H9 (cell line): ENCODE data around the gene PRSS16. TPM values are rescaled to one million over a fixed set of nuclear protein-coding genes. Genes with fewer than 3 reads are reported as not detected.
A peak's percentile ranks its signal among the peaks of the same experiment; 100 is the strongest.

Source experiments
- DNase-seq: peaks from one replicate; pipeline ENCODE4 v3.0.0-alpha.2; 2017
- H2AFZ ChIP-seq: one replicate; pipeline ENCODE4 v1.6.1; 2013; ENCODE audit warnings: mild to moderate bottlenecking, low read length, control low read depth, moderate library complexity
- H2AK5ac ChIP-seq: 2 replicates; pipeline ENCODE4 v1.6.1; 2013; ENCODE audit warnings: low read length, control low read depth, mixed read lengths; ENCODE audit not compliant: insufficient read length
- H2BK120ac ChIP-seq: one replicate; pipeline ENCODE4 v1.6.1; 2013; ENCODE audit warnings: low read depth, mild to moderate bottlenecking, low read length, control low read depth, inconsistent platforms; ENCODE audit not compliant: poor library complexity, severe bottlenecking
- H2BK12ac ChIP-seq: 2 replicates; pipeline ENCODE4 v1.6.1; 2013; ENCODE audit warnings: low read length, control low read depth, mixed read lengths, low read depth; ENCODE audit not compliant: insufficient read length
- H2BK15ac ChIP-seq: 2 replicates; pipeline ENCODE4 v1.6.1; 2013; ENCODE audit warnings: low read depth, low read length, control low read depth
- H2BK20ac ChIP-seq: one replicate; pipeline ENCODE4 v1.6.1; 2013; ENCODE audit warnings: low read depth, mild to moderate bottlenecking, low read length, control low read depth, inconsistent platforms; ENCODE audit not compliant: poor library complexity, severe bottlenecking
- H2BK5ac ChIP-seq: 2 replicates; pipeline ENCODE4 v1.6.1; 2013; ENCODE audit warnings: low read length, control low read depth, mixed read lengths; ENCODE audit not compliant: insufficient read length
- H3K14ac ChIP-seq: 2 replicates; pipeline ENCODE4 v1.6.1; 2013; ENCODE audit warnings: low read length, control low read depth; ENCODE audit not compliant: insufficient read depth
- H3K18ac ChIP-seq: 2 replicates; pipeline ENCODE4 v1.6.1; 2013; ENCODE audit warnings: low read depth, mild to moderate bottlenecking, mixed read lengths, low read length, control low read depth; ENCODE audit not compliant: insufficient read length
- H3K23ac ChIP-seq: 2 replicates; pipeline ENCODE4 v1.6.1; 2013; ENCODE audit warnings: low read length, control low read depth, mixed read lengths, low read depth; ENCODE audit not compliant: insufficient read length
- H3K23me2 ChIP-seq: 2 replicates; pipeline ENCODE4 v1.6.1; 2013; ENCODE audit warnings: low read depth, mild to moderate bottlenecking, mixed read lengths, low read length, control low read depth; ENCODE audit not compliant: insufficient read length, poor library complexity, severe bottlenecking
- H3K27ac ChIP-seq: 2 replicates; pipeline ENCODE4 v1.5.1; 2013; ENCODE audit warnings: low read length, control low read depth, mixed read lengths, low read depth; ENCODE audit not compliant: insufficient read length
- H3K27me3 ChIP-seq: 2 replicates; pipeline ENCODE4 v1.6.1; 2013; ENCODE audit warnings: low read length, control low read depth, inconsistent platforms; ENCODE audit not compliant: insufficient read depth
- H3K4ac ChIP-seq: 2 replicates; pipeline ENCODE4 v1.6.1; 2013; ENCODE audit warnings: low read depth, mild to moderate bottlenecking, control low read depth, inconsistent platforms, low read length, moderate library complexity
- H3K4me1 ChIP-seq: 2 replicates; pipeline ENCODE4 v1.6.1; 2013; ENCODE audit warnings: low read length, control low read depth, inconsistent platforms; ENCODE audit not compliant: insufficient read depth
- H3K4me2 ChIP-seq: 2 replicates; pipeline ENCODE4 v1.6.1; 2013; ENCODE audit warnings: low read length, control low read depth, mixed read lengths; ENCODE audit not compliant: insufficient read length, insufficient read depth
- H3K56ac ChIP-seq: 2 replicates; pipeline ENCODE4 v1.6.1; 2013; ENCODE audit warnings: low read depth, mild to moderate bottlenecking, mixed read lengths, low read length, control low read depth; ENCODE audit not compliant: insufficient read length
- H3K79me1 ChIP-seq: 2 replicates; pipeline ENCODE4 v1.6.1; 2013; ENCODE audit warnings: low read depth, mild to moderate bottlenecking, moderate library complexity, low read length, control low read depth, inconsistent platforms; ENCODE audit not compliant: insufficient read depth, poor library complexity, severe bottlenecking
- H3K79me2 ChIP-seq: 2 replicates; pipeline ENCODE4 v1.6.1; 2013; ENCODE audit warnings: low read length, control low read depth, inconsistent platforms; ENCODE audit not compliant: insufficient read depth
- H3K9ac ChIP-seq: 2 replicates; pipeline ENCODE4 v1.6.1; 2013; ENCODE audit warnings: low read length, control low read depth, mixed read lengths; ENCODE audit not compliant: insufficient read length; ENCODE audit errors: extremely low read depth
- H3K9me3 ChIP-seq: one replicate; pipeline ENCODE4 v1.6.1; 2013; ENCODE audit warnings: low read depth, low read length, inconsistent platforms; ENCODE audit not compliant: control insufficient read depth
- H3T11ph ChIP-seq: one replicate; pipeline ENCODE4 v1.6.1; 2013; ENCODE audit warnings: mild to moderate bottlenecking, low read length, control low read depth, inconsistent platforms
- H4K20me1 ChIP-seq: one replicate; pipeline ENCODE4 v1.6.1; 2013; ENCODE audit not compliant: control insufficient read depth, insufficient read length, insufficient read depth
- H4K5ac ChIP-seq: 2 replicates; pipeline ENCODE4 v1.6.1; 2013; ENCODE audit warnings: low read depth, mild to moderate bottlenecking, mixed read lengths, low read length, control low read depth; ENCODE audit not compliant: insufficient read length
- H4K8ac ChIP-seq: replicated peaks from 2 replicates; pipeline ENCODE4 v1.6.1; 2013; ENCODE audit warnings: low read length, control low read depth, mixed read lengths, low read depth; ENCODE audit not compliant: insufficient read length
- H4K91ac ChIP-seq: 2 replicates; pipeline ENCODE4 v1.6.1; 2013; ENCODE audit warnings: low read depth, mild to moderate bottlenecking, moderate library complexity, mixed read lengths, low read length, control low read depth; ENCODE audit not compliant: insufficient read length
- H3K27ac Mint-ChIP-seq, 3 experiments: 2 replicates in 2 of 3; 3 replicates in 1 of 3; pipeline ENCODE4 v1.8.0; 2020 to 2021; ENCODE audit warnings: mixed read lengths in 3 of 3, mild to moderate bottlenecking in 1 of 3, moderate library complexity in 1 of 3
- H3K27me3 Mint-ChIP-seq: 2 replicates; pipeline ENCODE4 v1.8.0; 2021; ENCODE audit warnings: low read depth, mild to moderate bottlenecking, moderate library complexity, mixed read lengths
- H3K36me3 Mint-ChIP-seq, 3 experiments: 2 replicates in 2 of 3; 3 replicates in 1 of 3; pipeline ENCODE4 v1.8.0; 2020 to 2021; ENCODE audit warnings: low read depth in 3 of 3, mixed read lengths in 3 of 3; ENCODE audit not compliant: insufficient read depth in 1 of 3
- H3K4me1 Mint-ChIP-seq, 2 experiments: 2 replicates each; pipeline ENCODE4 v1.8.0; 2020; ENCODE audit warnings: mixed read lengths in 2 of 2
- H3K4me3 Mint-ChIP-seq, 2 experiments: 2 replicates in 1 of 2; 3 replicates in 1 of 2; pipeline ENCODE4 v1.8.0; 2020 to 2021; ENCODE audit warnings: mild to moderate bottlenecking in 2 of 2, mixed read lengths in 2 of 2, moderate library complexity in 1 of 2
- H3K9me3 Mint-ChIP-seq, 2 experiments: 2 replicates in 1 of 2; 3 replicates in 1 of 2; pipeline ENCODE4 v1.8.0; 2020; ENCODE audit warnings: mild to moderate bottlenecking in 2 of 2, mixed read lengths in 2 of 2, moderate library complexity in 1 of 2
- CTCF ChIP-seq: fragments of 200-600 bp; sonication (generic); conservative IDR thresholded peaks from 3 replicates; pipeline ENCODE4 v1.8.0; 2021; ENCODE audit warnings: antibody characterized with exemption, mild to moderate bottlenecking
- WGBS: extraction: QIAGEN DNeasy Blood & Tissue Kit; methylation state at CpG from one replicate; pipeline ENCODE4 v1.1.7; 2013; ENCODE audit warnings: missing lambda C conversion rate, low lambda C conversion rate, mixed read lengths; ENCODE audit not compliant: insufficient read length; ENCODE audit errors: extremely low coverage; 5-methylcytosine and 5-hydroxymethylcytosine counted together
- total RNA-seq: library from RNA; stranded (reverse); gene quantifications from 2 replicates; pipeline ENCODE4 v1.2.1, GENCODE V29; 2021

PRSS16 gene
- total RNA-seq, 1 experiment from 2014 or later, result 14.8 TPM

GRCh38 chr6:27290065-27290849, 42.8 kb downstream of the PRSS16 start:
- H2BK120ac ChIP-seq, result no peak overlapping the region
- no peak overlapping the region for H2AK5ac ChIP-seq
- H3K27ac ChIP-seq, result no peak overlapping the region
- no peak overlapping the region for H2BK15ac ChIP-seq
- peak overlapping the region; percentile 93 for H3K4me2 ChIP-seq
- 100% methylated on average over 2 of the region's 25 CpGs for WGBS
- TF ChIP-seq CTCF, result no peak
- DNase-seq, result peak; percentile 79
- no peak overlapping the region for H3K56ac ChIP-seq
- no peaks in the 10 kb centered on the region; the same call in 1 of the 2 replicates for H3K4me1 ChIP-seq
- H3K18ac ChIP-seq, result no peak overlapping the region
- peak overlapping the region; percentile 67 to 87 for H3K4me3 Mint-ChIP-seq
- H3K79me2 ChIP-seq, result no peaks in the 10 kb centered on the region
- H2AFZ ChIP-seq, result no peak overlapping the region
- no peak overlapping the region for H4K8ac ChIP-seq
- H4K5ac ChIP-seq, result no peak overlapping the region
- no peak overlapping the region for H3K4ac ChIP-seq
- H4K91ac ChIP-seq, result no peak overlapping the region
- H3K27me3 Mint-ChIP-seq, result peaks cover 79% of the 10 kb centered on the region
- peaks cover 38 to 46% of the 10 kb centered on the region in 2 experiments for H3K4me1 Mint-ChIP-seq
- H3K9me3 ChIP-seq, result no peaks in the 10 kb centered on the region
- H3K79me1 ChIP-seq, result no peaks in the 10 kb centered on the region
- H4K20me1 ChIP-seq, result no peaks in the 10 kb centered on the region
- no peak overlapping the region for H3K23ac ChIP-seq
- no peak overlapping the region for H2BK5ac ChIP-seq
- no peak overlapping the region for H2BK20ac ChIP-seq
- no peaks in the 10 kb centered on the region; the same call in 1 of the 2 replicates for H3K27me3 ChIP-seq
- no peaks in the 10 kb centered on the region for H3K36me3 Mint-ChIP-seq
- H3K27ac Mint-ChIP-seq, result no peak overlapping the region
- H2BK12ac ChIP-seq, result no peak overlapping the region
- H3K14ac ChIP-seq, result no peak overlapping the region
- H3T11ph ChIP-seq, result no peak overlapping the region
- peaks cover 17% of the 10 kb centered on the region for H3K23me2 ChIP-seq
- peak overlapping the region; percentile 7 for H3K9ac ChIP-seq
- H3K9me3 Mint-ChIP-seq, result peaks cover 0 to 4% of the 10 kb centered on the region in 2 experiments; a peak in 1 of 5 replicates
